HG02852 (cell line): Measurements from ENCODE around the gene ZBTB20.

Source experiments
- ATAC-seq: cut with Tn5 transposase; IDR thresholded peaks from one replicate; pipeline ENCODE4 v1.9.1; 2021; ENCODE audit warnings: mild to moderate bottlenecking, moderate library complexity; ENCODE audit not compliant: unreplicated experiment

ZBTB20 gene

DNA sequence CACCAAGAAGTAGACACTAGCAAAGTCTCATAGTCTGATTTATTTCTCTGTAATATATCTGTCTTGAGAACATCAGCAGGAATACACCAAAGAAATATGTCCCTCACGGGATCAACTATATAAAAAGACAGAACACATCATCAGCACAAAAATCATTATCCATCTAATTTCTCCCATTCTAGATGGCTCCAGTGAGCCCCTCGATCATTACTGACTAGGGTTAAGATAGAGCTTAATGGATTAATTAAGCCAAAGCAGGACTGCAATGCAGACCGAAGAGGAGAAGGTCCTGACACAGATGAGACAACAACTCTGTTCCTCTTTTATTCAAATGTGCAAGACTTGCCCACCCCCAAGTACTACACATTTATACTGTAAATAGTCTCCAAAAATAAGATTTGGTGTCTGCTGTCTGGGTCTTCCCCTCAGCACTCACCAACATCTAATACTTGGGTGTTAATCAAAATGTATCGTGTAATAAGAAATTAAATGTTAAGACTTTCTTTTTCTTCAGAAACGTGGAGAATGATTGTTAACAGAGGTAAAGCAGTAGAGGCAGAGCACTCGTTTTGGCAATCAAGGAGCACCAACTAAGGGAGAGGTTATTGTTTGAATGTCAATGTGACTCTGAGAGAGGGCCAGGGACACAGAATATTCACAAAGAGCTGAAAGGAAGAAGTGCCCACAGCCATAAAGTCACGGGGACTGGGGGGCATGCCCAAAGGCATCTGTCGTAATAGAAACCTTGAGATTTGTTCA is 719.6 kb downstream of the ZBTB20 start:
- peak; percentile 16 for ATAC-seq

DNA sequence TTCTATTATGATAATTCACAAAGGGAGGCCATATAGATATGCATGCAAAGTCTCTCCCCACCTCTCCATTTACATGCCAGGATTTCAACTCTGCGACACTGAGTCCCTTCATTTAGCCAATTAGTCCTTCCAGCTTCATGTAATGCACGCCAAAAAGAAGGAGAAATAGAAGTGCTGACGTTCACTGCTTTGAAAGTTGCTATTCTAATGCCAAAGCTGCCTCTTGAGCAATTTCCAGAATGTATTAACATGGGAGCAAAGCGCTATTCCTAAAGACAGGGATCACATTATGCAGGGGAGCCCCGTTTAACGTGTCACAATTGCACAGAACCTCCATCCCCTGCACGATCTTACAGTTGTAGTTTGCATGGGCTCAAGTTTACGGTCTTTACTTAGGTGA is 722.8 kb downstream of the ZBTB20 start:
- ATAC-seq: no peak

GRCh38 chr3:114421204-114421603 is 725.9 kb downstream of the ZBTB20 start:
- no peak for ATAC-seq

GRCh38 chr3:114420072-114420471 is 727.0 kb downstream of the ZBTB20 start:
- no peak for ATAC-seq

DNA sequence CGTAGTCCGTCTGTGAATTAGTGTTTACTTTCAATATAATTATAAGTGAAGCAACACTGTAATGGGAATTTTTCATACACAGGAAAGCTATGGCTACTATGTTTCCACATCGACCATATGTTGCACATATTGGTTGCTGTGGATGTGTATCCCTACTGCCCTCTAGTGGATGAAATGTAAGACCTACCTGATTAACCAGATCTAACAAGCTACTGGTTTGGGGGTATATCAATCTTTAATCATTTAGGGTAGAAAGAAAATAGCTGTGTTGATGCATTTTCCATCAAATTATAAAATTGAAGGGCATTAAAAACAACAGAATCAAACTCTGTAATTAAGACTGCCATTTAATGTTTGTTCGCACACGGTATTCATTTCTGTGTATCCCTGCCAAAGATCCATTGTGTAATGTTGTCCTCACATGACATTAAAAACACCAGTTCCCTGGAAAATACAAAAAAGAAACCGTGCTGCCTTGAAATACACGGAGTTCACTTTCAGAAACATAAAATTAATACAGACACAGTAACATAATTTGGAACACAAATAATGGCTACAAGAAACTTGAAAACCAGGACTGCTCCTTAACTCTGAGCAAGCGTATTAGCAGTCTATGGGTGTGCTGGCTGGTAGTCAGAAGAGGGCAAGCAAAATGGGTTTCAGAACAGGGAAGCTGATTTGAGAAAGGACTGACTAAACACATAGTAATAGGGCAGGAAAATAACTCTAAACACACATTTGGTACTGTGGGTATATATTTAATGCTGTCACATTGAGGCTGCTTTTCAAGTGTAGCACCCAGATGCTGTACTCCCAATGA is 728.2 kb downstream of the ZBTB20 start:
- peak; percentile 63 for ATAC-seq

DNA sequence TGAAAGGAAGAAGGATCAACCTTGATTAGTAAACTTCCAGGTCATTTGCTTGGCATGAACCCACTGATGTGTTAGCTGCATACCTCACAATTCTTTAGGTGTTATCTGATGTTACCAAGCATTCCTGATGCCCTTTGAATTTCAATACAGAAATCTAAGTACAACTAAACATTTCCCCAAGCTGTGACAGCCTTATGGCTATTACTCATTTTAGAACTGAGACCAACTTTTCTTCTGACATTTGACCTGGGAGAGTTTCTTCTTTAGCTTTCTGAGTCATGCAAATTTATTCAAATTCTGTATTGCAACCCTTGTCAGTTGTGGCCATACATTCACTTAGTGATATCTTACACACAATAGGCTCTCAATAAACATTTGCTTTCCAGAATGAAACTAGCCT is 729.0 kb downstream of the ZBTB20 start:
- peak; percentile 84 for ATAC-seq

DNA sequence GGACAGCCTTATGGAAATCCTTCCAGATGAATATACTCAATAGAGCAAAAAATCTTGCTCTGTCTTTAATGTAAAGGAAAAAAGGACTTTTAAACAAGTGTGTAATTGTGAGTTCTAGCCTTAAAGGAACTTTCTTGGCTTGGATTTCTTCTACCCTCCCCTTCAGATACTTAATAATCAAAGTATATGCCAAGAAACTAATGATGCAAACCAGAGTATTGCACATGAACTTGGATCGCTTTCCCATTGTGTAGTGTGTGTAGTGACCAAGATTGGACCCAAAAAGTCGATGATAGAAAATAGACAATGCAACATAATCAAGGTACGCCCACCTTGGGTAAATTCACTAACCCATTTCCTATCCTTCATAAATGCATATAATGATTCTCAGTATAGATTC is 729.4 kb downstream of the ZBTB20 start:
- ATAC-seq: peak; percentile 27

- ATAC-seq: no peak
These were observed 729.8 kb downstream of the ZBTB20 start for GRCh38 chr3:114417265-114417664.

DNA sequence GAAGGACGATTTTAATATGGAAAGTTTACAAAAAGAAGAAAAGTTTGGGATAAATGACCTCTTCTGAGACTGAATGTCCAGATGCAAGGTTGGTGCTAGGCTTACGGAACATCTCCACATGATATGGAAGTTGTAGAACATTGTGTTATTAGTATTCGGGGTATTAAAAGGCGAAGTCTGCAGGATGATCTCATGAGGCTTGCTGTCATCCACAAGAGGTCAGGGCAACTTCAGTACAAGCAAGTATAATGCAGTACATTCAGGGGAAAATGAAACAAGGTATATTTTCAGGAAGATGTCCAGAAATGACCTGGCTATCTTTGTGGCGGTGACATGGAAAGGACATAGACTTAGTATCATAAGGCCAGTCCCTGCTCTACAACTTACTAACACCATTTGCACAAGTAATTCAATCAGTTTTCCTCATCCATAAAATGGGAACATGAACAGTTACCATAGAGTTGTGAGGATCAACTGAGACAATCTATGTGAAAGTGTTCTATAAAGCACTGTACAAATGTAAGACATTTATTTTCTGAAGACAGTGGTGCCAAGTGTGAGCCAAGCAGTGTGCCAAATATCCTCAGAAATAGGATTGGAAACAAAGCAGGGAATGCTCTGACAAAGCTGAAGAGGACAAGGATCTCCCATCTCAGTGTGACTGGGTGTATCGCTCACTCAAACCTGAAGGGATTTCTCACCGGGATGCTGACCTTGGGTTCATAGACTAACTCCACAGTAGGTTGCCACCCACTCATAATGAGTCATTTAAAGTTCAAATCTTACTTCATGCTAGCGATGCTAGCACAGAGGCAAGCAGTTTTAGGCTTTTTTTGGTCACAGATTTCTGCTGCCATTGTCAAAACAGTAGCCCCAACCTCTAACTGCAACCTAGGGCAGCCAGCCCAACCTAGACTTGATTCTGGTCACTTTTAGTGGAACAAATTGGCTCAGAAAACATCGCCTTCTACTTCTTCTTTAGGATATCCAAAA is 735.0 kb downstream of the ZBTB20 start:
- ATAC-seq: peak; percentile 86

DNA sequence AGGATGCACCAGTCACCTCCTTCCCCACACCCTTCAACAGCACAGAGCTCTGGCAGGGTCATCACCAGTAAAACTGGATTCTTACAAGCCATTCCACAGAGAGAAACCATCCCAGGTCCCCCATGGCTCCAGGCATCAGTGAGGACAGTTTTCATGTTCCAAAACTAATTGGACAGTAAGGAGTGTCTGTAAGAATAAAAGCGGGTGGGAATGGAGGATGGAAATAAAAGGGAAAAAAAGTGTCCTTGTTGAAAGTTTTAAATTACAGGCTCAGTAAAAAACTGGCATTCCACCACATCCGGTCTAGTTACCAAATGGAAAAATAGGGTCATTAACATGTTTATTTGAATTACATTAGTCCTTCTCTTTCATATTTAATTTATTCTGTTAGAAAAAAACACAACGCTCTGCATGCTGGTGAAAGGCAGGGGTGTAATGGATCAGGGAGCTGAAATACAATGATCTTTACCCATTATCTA is 735.9 kb downstream of the ZBTB20 start:
- no peak for ATAC-seq

DNA sequence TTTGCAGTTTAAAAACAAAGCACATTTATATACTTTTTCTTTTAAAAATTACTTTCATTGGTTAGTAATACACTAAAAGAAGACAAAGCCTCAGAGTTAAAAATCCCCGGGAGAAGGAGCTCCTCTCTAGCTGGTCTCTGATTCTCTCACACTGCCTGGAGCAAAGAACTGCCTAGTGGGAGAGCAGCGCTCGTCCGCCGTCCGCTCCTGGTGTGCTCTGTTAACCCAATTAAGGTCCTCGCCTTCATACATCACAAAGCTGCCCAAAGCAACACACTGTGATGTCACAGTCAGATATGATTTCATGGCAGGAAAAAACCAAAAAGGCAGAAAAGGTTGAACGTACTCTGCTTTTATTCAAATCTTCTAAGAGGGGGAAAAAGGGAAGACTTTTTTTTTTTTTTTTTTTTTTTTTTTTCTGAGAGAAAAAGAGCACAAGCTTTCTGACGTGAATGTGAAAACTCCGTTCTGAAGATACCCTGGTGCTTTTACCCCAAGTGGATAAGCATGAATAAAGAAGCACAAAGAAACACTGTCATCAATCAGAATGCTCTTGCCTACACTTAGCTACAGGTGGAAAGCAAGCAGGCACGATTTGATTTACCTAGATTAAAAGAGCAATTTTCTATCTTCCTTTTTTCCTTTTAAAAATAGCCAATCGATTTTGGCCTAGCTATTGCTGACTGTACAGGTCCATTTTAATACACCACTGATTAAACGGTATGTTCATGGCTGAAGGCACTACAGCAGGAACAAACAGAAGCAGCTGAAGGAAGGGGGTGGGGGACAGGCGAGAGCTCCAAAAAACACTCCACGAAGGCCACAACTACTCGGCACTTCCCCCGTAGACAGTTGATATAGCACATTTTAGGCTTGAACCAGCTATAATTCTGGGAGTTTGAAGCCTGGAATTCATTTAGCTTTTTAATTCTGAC is 738.1 kb downstream of the ZBTB20 start:
- ATAC-seq: no peak

GRCh38 chr3:114406922-114407321 is 740.2 kb downstream of the ZBTB20 start:
- no peak for ATAC-seq

GRCh38 chr3:114406286-114406685 is 740.8 kb downstream of the ZBTB20 start:
- ATAC-seq: no peak

DNA sequence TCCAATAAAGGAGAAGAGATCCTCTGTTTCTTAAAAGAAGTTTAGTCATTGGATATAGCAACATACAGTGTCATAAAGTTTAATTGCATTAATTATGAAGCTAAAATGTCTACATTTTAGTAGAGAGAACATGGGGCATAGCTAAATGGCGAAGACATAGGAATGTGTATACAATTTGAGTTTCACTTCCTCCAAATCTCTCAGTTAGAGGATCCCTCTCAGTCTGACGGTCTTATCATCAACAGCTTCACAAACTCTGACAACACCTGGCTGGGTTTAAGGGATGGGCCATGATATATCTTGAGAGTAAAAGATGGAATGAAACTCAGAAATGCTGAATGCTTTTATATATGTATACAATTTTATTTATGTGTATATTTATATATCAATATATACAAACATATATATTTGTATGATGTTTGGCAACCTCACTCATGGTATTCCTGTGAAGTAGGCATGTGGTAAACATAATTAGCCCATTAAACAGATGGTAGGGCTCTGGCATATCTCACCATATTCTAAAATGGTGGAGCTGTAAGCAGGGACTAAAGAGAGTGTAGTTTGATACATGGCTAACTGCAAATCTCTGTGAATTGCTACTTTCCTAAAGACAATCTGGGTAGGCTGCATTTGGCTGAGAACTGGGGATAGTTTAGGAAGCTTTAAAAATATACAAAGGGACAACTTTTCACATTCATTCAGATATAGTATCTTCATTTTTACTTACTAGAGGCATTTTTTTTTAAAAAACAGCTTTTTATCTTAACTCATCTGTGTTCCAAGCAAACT is 741.7 kb downstream of the ZBTB20 start:
- ATAC-seq: no peak

- ATAC-seq: no peak
These were observed 742.5 kb downstream of the ZBTB20 start for GRCh38 chr3:114404590-114404989.

DNA sequence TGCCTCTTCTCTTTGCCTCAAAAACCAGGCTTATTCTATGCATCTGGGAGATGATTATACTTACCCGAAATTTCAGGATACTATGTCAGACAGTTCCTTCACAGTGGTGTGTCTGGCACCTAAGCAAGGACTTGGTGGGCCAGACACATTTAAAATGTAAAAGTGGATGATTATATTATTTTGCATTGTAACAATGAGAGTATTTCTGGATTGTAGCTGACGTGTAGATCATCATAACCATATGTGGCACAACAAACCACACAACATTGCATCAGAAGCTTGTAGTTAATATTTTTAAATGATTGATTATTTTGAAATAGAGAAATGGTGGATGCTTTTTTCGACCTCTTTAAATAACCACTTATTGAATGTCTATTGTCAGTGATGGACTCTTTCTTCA is 744.2 kb downstream of the ZBTB20 start:
- no peak for ATAC-seq

DNA sequence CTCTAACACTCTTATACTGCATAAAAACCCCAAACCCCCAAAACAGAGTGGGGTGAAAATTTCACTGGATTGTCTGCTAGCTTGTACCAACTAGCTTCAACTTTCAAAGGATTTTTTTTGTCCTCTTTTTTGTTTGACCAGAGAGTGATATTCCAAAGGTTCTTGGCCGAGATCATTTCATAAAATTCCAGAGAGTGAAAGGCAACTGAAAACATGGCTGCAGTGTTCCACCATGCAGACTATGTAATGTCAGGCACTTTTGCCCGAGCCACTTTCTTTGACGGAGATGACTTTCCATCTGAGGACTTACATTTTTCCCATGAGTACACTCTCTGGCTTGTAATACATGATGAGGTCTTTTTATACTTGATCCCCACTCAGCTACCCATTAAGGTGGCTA is 745.7 kb downstream of the ZBTB20 start:
- ATAC-seq: no peak

DNA sequence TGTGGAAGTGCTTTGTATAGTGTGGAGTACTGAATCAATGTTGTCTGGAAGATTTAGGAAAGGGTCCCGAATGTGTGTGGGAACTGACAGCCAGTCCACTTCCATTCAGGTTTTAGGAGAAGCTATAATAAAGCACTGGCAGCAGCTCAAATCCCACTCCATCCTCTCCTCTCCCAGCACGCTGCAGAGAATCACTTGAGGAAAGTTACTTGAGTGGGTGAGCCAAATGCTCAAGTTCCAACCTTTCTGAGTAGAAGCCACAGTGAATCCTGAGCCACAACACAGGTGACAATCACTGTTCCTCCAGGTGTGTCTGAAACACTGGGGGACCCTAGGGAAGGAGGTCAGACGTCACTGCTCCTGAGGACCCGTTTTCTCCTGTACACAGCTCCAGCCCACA is 746.7 kb downstream of the ZBTB20 start:
- ATAC-seq: no peak

GRCh38 chr3:114394551-114394950 is 752.5 kb downstream of the ZBTB20 start:
- ATAC-seq: no peak
